ENCODE results near the gene VPS37B. TPM values are rescaled to one million over a fixed set of nuclear protein-coding genes. Genes with fewer than 3 reads are reported as not detected.

The VPS37B gene
- total and polyA plus RNA-seq, 10 of the 15 experiments (the other 5 are each of a cell fraction or from before 2014, with no cell fraction given) = 0.66 to 68.6 (median 39.6) TPM

DNA sequence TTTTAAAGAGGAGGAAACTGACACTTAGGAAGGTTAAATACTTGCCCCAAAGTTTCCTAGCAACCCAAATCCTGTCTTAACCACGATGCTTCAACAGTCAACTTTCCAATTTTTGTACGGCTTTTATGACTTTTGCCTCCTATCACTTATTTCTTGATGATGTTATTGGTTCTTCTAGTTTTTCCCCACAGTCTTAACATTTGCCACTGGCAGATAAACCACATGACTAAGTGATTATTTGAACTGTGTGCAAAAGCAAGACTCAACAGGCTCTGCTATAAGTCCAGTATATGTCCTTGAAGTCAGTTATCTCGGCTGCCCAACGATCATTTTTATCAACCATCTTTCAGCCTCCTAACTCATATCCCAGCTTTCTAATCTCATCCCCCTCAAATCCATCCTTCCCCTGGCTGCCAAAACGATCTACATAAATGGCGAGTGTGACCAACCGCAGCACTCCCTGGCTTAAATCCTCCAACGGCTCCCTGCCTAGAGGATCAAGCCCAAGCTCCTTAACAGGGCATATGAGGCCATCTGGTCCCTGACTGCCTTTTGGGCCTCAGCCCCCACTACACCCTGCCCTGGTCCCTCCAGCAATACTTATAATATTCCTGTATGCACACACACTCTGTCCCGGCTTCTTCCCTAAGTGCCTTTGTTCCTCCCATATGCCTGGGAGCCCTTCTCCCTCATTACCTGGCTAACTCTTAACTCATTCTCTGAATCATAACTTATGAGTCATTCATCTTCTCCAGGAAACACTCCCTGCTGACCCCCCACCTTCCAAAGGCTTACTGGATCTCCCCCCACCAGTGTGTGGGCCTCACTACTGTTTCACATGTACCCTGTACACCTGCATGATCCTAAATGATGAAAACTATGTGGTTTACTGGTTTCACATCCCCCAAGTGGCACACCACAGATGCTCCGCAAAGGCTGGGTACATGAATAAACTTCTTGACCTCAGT lies 8.8 kb downstream of the VPS37B start (continued):
- TF ChIP-seq, protein P1, sequence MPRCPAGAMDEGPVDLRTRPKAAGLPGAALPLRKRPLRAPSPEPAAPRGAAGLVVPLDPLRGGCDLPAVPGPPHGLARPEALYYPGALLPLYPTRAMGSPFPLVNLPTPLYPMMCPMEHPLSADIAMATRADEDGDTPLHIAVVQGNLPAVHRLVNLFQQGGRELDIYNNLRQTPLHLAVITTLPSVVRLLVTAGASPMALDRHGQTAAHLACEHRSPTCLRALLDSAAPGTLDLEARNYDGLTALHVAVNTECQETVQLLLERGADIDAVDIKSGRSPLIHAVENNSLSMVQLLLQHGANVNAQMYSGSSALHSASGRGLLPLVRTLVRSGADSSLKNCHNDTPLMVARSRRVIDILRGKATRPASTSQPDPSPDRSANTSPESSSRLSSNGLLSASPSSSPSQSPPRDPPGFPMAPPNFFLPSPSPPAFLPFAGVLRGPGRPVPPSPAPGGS (IDR thresholded peaks at IDR 0.05; ENCODE audit: borderline replicate concordance, insufficient read depth, low read depth, low read length, poor library complexity, severe bottlenecking) = peak; percentile 44
- TF ChIP-seq IKZF2 (IDR thresholded peaks at IDR 0.05) = peak; percentile 98 to 99
- 0 out of 3 replicates have a peak, but pooled peaks of 1 of the 2 experiments have one; percentile 38 for TF ChIP-seq EGR1 (IDR thresholded peaks at IDR 0.05; ENCODE audit: borderline replicate concordance in 1 of 2, low read depth in 2 of 2, low read length in 2 of 2)
- no peak for TF ChIP-seq SMC3 (IDR thresholded peaks at IDR 0.05; ENCODE audit: borderline replicate concordance, low read length)
- peak; percentile 74 to 77; a peak in 3 of 4 replicates for TF ChIP-seq BHLHE40 (IDR thresholded peaks at IDR 0.05; ENCODE audit: borderline replicate concordance in 1 of 2, low read depth in 2 of 2, low read length in 1 of 2)
- TF ChIP-seq TCF12 (IDR thresholded peaks at IDR 0.05; ENCODE audit: low read depth, low read length) = peak; percentile 92
- 0 out of 2 replicates have a peak, but pooled peaks have one; percentile 54 for TF ChIP-seq CHD4 (IDR thresholded peaks at IDR 0.05)
- TF ChIP-seq YY1 (IDR thresholded peaks at IDR 0.05; ENCODE audit: low read depth, low read length) = no peak
- TF ChIP-seq KAT2A (conservative IDR thresholded peaks at IDR 0.05; ENCODE audit: control insufficient read depth, low read depth, low read length) = no peak
- no peak for TF ChIP-seq ASH2L (IDR thresholded peaks at IDR 0.05; ENCODE audit: borderline replicate concordance, low read depth)
- peak; percentile 100 for TF ChIP-seq EED (IDR thresholded peaks at IDR 0.05; ENCODE audit: low read depth)
- TF ChIP-seq IRF4 (IDR thresholded peaks at IDR 0.05; ENCODE audit: low read depth, low read length) = peak; percentile 90
- peak; percentile 70 for TF ChIP-seq ATF7 (IDR thresholded peaks at IDR 0.05; ENCODE audit: low read depth)
- no peak for TF ChIP-seq SMAD5 (IDR thresholded peaks at IDR 0.05; ENCODE audit: low read depth)
- TF ChIP-seq, protein P2, sequence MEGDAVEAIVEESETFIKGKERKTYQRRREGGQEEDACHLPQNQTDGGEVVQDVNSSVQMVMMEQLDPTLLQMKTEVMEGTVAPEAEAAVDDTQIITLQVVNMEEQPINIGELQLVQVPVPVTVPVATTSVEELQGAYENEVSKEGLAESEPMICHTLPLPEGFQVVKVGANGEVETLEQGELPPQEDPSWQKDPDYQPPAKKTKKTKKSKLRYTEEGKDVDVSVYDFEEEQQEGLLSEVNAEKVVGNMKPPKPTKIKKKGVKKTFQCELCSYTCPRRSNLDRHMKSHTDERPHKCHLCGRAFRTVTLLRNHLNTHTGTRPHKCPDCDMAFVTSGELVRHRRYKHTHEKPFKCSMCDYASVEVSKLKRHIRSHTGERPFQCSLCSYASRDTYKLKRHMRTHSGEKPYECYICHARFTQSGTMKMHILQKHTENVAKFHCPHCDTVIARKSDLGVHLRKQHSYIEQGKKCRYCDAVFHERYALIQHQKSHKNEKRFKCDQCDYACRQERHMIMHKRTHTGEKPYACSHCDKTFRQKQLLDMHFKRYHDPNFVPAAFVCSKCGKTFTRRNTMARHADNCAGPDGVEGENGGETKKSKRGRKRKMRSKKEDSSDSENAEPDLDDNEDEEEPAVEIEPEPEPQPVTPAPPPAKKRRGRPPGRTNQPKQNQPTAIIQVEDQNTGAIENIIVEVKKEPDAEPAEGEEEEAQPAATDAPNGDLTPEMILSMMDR (IDR thresholded peaks at IDR 0.05 in 2 of 3, conservative IDR thresholded peaks at IDR 0.05 in 1 of 3; ENCODE audit: control insufficient read depth in 2 of 3, extremely low read depth in 1 of 3, insufficient read depth in 1 of 3, low read depth in 3 of 3, low read length in 3 of 3) = no peak
- TF ChIP-seq CREB1 (IDR thresholded peaks at IDR 0.05; ENCODE audit: low read depth) = peak; percentile 29; the same call in 1 of the 2 replicates
- TF ChIP-seq MEF2B (IDR thresholded peaks at IDR 0.05; ENCODE audit: partially characterized antibody, poor library complexity, severe bottlenecking) = peak; percentile 71
- TF ChIP-seq CEBPB (IDR thresholded peaks at IDR 0.05; ENCODE audit: borderline replicate concordance in 1 of 2, low read depth in 2 of 2, low read length in 2 of 2) = peak in 1 of 2 experiments; percentile 56; a peak in 1 of 4 replicates
- TF ChIP-seq NR2F1 (conservative IDR thresholded peaks at IDR 0.05) = peak; percentile 92
- peak; percentile 87; the same call in 1 of the 2 replicates for TF ChIP-seq ZBED1 (IDR thresholded peaks at IDR 0.05; ENCODE audit: borderline replicate concordance)
- peak; percentile 98 for TF ChIP-seq IKZF1 (conservative IDR thresholded peaks at IDR 0.05)
- TF ChIP-seq NFYA (IDR thresholded peaks at IDR 0.05; ENCODE audit: borderline replicate concordance, low read depth, low read length) = no peak
- peak; percentile 91 for TF ChIP-seq TCF3 (IDR thresholded peaks at IDR 0.05; ENCODE audit: borderline replicate concordance, insufficient read depth, low read depth, low read length)
- TF ChIP-seq, protein P3, sequence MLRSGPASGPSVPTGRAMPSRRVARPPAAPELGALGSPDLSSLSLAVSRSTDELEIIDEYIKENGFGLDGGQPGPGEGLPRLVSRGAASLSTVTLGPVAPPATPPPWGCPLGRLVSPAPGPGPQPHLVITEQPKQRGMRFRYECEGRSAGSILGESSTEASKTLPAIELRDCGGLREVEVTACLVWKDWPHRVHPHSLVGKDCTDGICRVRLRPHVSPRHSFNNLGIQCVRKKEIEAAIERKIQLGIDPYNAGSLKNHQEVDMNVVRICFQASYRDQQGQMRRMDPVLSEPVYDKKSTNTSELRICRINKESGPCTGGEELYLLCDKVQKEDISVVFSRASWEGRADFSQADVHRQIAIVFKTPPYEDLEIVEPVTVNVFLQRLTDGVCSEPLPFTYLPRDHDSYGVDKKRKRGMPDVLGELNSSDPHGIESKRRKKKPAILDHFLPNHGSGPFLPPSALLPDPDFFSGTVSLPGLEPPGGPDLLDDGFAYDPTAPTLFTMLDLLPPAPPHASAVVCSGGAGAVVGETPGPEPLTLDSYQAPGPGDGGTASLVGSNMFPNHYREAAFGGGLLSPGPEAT (IDR thresholded peaks at IDR 0.05; ENCODE audit: low read depth) = peak; percentile 72
- peak; percentile 27 for TF ChIP-seq KLF5 (IDR thresholded peaks at IDR 0.05; ENCODE audit: partially characterized antibody)

Measured in GM12878 (cell line).